Breast epithelium (tissue), 4 donors: ENCODE results near the gene FOXC2. TPM values are rescaled to one million over a fixed set of nuclear protein-coding genes. Genes with fewer than 3 reads are reported as not detected.

ENCODE experiments used
- DNase-seq, 2 donors: peaks; one replicate each; pipeline ENCODE4 v3.0.0-alpha.2; 2019; ENCODE audit warnings: low spot score in 2 of 2
- H3K27ac ChIP-seq, 2 donors: fragments of 200-600 bp; sonication (generic) in 1 of 2; one replicate each; pipeline ENCODE4 v1.5.1; 2016 to 2019; ENCODE audit warnings: mild to moderate bottlenecking in 1 of 2
- H3K27me3 ChIP-seq, 2 donors: fragments of 200-600 bp; sonication (generic) in 1 of 2; one replicate each; pipeline versions ENCODE4 v1.5.1 to v1.6.0; 2017 to 2019; ENCODE audit warnings: control low read depth in 1 of 2, mild to moderate bottlenecking in 1 of 2
- H3K36me3 ChIP-seq: fragments of 200-600 bp; one replicate; pipeline ENCODE4 v1.5.1; 2019
- H3K4me1 ChIP-seq, 2 donors: fragments of 200-600 bp; sonication (generic); one replicate each; pipeline ENCODE4 v1.5.1; 2016 to 2019; ENCODE audit warnings: control low read depth in 1 of 2
- H3K4me3 ChIP-seq, 3 donors: fragments of 200-600 bp; sonication (generic); 1 replicate in 2 of 3; 2 replicates in 1 of 3; pipeline ENCODE4 v1.5.1; 2016 to 2019; ENCODE audit warnings: mild to moderate bottlenecking in 3 of 3, moderate library complexity in 2 of 3
- H3K9me3 ChIP-seq, 2 donors: fragments of 200-600 bp; sonication (generic) in 1 of 2; one replicate each; pipeline ENCODE4 v1.5.1; 2016 to 2019; ENCODE audit warnings: control low read depth in 1 of 2
- POLR2A ChIP-seq: fragments of 450-650 bp; IDR thresholded peaks from one replicate; pipeline ENCODE4 v1.6.1; 2016; ENCODE audit warnings: antibody characterized with exemption, mild to moderate bottlenecking, moderate library complexity
- POLR2AphosphoS5 ChIP-seq, 3 donors: sonication (generic); formaldehyde crosslinking; IDR thresholded peaks; one replicate each; pipeline ENCODE4 v1.6.1; 2017; ENCODE audit warnings: antibody characterized with exemption in 3 of 3
- intact Hi-C: fragments of 100-400 bp; cut with DNase I; formaldehyde crosslinking; loops from one replicate; pipeline ENCODE4 v1.15.1; 2023; ENCODE audit warnings: low total_unique reads
- total RNA-seq, 3 donors: library from RNA; depleted of rRNA; stranded (reverse); fragments of >200 nt; gene quantifications; one replicate each; pipeline ENCODE4 v1.1.0, GENCODE V29; 2016
- TF ChIP-seq, protein P1 (sequence below), 3 donors: fragments of 450-650 bp; IDR thresholded peaks; one replicate each; pipeline ENCODE4 v1.5.1; 2016 to 2017; ENCODE audit warnings: antibody characterized with exemption in 3 of 3, mild to moderate bottlenecking in 3 of 3, moderate library complexity in 3 of 3

FOXC2 gene
- total RNA-seq, 3 donors from 2014 or later, result 0.15 to 0.98 (median 0.32) TPM

DNA sequence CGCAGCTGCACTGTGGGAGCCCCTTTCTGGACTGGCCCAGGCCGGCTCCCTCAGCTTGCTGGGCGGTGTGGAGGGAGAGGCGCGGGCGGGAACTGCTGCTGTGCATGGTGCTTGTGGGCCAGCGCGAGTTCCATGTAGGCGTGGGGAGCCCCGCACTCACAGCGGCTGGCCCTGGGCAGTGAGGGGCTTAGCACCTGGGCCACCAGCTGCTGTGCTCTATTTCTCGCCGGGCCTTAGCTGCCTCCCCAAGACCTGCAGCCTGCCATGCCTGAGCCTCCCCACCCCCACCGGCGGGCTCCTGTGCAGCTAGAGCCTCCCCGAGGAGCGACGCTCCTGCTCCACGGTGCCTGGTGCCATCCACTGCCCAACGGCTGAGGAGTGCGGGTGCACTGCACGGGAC lies 13.3 kb upstream of the FOXC2 start:
- Histone ChIP-seq H3K27me3 (peaks cover 0 to 14% of the 10 kb centered on the region in 2 donors), H3K9me3 (no peaks in the 10 kb centered on the region), H3K4me1 (peaks cover 4 to 8% of the 10 kb centered on the region in 2 donors), H3K4me3 (no peak overlapping the region), H3K36me3 (no peaks in the 10 kb centered on the region), H3K27ac (no peak overlapping the region)
- no peak for DNase-seq
- intact Hi-C loops, result no loop called here
- TF ChIP-seq, protein P1, sequence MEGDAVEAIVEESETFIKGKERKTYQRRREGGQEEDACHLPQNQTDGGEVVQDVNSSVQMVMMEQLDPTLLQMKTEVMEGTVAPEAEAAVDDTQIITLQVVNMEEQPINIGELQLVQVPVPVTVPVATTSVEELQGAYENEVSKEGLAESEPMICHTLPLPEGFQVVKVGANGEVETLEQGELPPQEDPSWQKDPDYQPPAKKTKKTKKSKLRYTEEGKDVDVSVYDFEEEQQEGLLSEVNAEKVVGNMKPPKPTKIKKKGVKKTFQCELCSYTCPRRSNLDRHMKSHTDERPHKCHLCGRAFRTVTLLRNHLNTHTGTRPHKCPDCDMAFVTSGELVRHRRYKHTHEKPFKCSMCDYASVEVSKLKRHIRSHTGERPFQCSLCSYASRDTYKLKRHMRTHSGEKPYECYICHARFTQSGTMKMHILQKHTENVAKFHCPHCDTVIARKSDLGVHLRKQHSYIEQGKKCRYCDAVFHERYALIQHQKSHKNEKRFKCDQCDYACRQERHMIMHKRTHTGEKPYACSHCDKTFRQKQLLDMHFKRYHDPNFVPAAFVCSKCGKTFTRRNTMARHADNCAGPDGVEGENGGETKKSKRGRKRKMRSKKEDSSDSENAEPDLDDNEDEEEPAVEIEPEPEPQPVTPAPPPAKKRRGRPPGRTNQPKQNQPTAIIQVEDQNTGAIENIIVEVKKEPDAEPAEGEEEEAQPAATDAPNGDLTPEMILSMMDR (IDR thresholded peaks at IDR 0.05), result no peak
- no peak for TF ChIP-seq POLR2AphosphoS5 (IDR thresholded peaks at IDR 0.05)
- TF ChIP-seq POLR2A, result no peak

DNA sequence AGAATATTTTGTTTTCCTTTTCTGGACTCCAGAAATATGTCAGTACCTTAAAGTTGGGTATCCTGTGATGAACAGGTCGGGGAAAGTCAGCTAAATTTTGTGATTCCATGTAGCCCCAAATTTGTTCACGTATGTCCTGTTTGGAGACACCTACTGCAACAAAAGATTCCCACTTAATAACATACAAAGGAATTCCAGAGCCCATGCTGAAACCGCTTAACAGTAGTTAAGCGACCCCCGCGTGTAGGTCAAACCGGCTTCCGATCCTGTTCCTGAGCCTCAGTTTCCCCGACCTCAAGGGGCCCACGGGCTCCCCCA lies 12.1 kb upstream of the FOXC2 start:
- intact Hi-C loops, result no loop called here
- no peak for DNase-seq
- peak overlapping the region; percentile 94 to 96 for H3K27ac ChIP-seq
- H3K4me1 ChIP-seq, result peaks cover 4 to 8% of the 10 kb centered on the region in 2 donors
- H3K36me3 ChIP-seq, result no peaks in the 10 kb centered on the region
- peaks cover 0 to 23% of the 10 kb centered on the region in 2 donors for H3K27me3 ChIP-seq
- no peaks in the 10 kb centered on the region for H3K9me3 ChIP-seq
- TF ChIP-seq, protein P1 (IDR thresholded peaks at IDR 0.05), result no peak
- TF ChIP-seq POLR2AphosphoS5 (IDR thresholded peaks at IDR 0.05), result no peak
- no peak for TF ChIP-seq POLR2A
- peak overlapping the region; percentile 91 to 95 (median 92) for H3K4me3 ChIP-seq

- Histone ChIP-seq H3K9me3 (no peaks in the 10 kb centered on the region), H3K4me3 (peak within 1 kb of the TSS; percentile 91 to 95 (median 92)), H3K4me1 (peaks cover 4 to 8% of the 10 kb centered on the region in 2 donors), H3K27me3 (peaks cover 0 to 29% of the 10 kb centered on the region in 2 donors), H3K36me3 (no peaks in the 10 kb centered on the region), H3K27ac (peak within 1 kb of the TSS; percentile 94 to 96)
- DNase-seq, result peak; percentile 90 to 95
- intact Hi-C loops, result no loop called here
- no peak for TF ChIP-seq POLR2A
- TF ChIP-seq, protein P1 (IDR thresholded peaks at IDR 0.05), result peak in 1 of 3 donors; percentile 8
- TF ChIP-seq POLR2AphosphoS5 (IDR thresholded peaks at IDR 0.05), result peak; percentile 74 to 94 (median 78)
Observed at GRCh38 chr16:86554917-86555703, 11.5 kb upstream of the FOXC2 start, which contains the start of gene MTHFSD. MTHFSD (minus strand) TSS chr16:86555235; CDS start chr16:86555184, 51 bp downstream.

DNA sequence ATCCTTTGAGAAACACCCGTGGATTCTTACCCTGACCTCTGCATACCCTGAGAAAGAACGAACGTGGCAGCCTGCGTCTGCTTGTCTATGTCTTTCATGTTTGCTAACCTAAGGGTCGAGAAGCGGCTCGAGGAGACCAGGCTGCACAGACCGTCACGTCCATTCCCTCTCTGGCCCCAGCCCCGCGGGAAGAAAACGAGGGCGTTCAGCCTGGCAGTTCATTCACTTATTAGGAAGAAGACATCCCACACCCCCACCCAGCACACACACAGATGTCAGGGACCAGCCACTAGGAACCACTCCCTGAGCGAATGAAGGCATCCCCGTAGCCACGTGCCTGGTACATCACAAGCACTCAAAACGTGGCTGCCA lies 10.9 kb upstream of the FOXC2 start:
- intact Hi-C loops, result no loop called here
- Histone ChIP-seq H3K9me3 (no peaks in the 10 kb centered on the region), H3K4me3 (peak overlapping the region; percentile 91 to 95 (median 92)), H3K4me1 (peaks cover 4 to 8% of the 10 kb centered on the region in 2 donors), H3K36me3 (no peaks in the 10 kb centered on the region), H3K27me3 (peaks cover 0 to 34% of the 10 kb centered on the region in 2 donors), H3K27ac (peak overlapping the region; percentile 94 to 96)
- TF ChIP-seq POLR2AphosphoS5 (IDR thresholded peaks at IDR 0.05), result no peak
- TF ChIP-seq POLR2A, result no peak
- TF ChIP-seq, protein P1 (IDR thresholded peaks at IDR 0.05), result no peak
- no peak for DNase-seq

DNA sequence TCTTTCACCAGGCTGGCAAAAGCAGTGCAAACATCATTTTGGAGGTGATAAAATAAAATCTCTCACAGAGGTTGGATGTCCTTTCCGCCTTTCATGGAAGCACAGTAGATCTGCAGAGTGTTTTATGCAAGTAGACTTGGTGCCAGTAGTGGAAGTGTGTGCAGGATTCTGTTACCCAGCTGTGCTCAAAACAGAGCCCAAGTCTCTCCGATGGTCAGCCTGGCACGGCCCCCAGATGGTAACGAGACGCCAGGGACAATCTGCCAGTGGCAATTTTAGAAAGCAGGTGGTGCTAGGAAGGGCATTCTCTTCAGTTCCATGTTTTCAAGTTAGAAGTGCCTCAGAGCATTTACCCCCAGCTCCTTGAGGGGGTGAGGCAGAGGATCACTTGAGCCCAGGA lies 10.1 kb upstream of the FOXC2 start:
- Histone ChIP-seq H3K9me3 (no peaks in the 10 kb centered on the region), H3K36me3 (no peaks in the 10 kb centered on the region), H3K4me1 (peaks cover 4 to 8% of the 10 kb centered on the region in 2 donors), H3K27me3 (peaks cover 0 to 43% of the 10 kb centered on the region in 2 donors), H3K4me3 (no peak overlapping the region), H3K27ac (no peak overlapping the region)
- intact Hi-C loops, result no loop called here
- DNase-seq, result no peak
- TF ChIP-seq, protein P1 (IDR thresholded peaks at IDR 0.05), result no peak
